RPMI8226 (cell line): Measurements from ENCODE around the gene BAX.

Experiments
- DNase-seq: peaks from one replicate; pipeline ENCODE4 v3.0.0-alpha.2; 2015

BAX gene

DNA sequence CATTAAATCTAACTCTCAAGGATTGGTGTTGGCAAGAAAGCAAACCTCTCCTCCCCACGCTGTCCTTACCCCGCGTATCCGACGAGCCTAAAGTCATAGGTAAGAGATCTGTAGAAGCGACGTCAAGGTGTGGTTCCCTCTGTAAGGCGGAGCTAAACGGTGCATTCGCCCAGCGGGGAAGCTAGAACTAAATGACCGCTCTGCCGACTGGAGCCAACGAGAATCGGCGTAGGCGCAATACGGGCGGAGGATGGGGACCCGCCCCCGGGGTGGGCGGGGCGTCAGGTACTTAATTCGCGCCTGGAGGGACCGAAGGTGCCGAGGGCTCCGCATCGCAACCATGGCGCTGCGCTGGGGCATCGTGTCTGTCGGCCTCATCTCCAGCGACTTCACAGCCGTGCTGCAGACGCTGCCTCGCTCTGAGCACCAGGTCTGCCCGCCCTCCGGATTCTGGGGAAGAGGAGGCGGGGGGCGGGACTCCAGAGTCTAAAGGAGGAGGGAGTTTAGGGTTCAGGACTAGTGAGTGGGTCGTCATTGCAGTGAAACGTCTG lies 21.2 kb upstream of the BAX start, which contains the start of gene DHDH:
Gene DHDH (plus strand): TSS at position 318 of the 551 bp plus-strand sequence. CDS start 23 bp downstream, at position 341.
- DNase-seq = peak; percentile 91

DNA sequence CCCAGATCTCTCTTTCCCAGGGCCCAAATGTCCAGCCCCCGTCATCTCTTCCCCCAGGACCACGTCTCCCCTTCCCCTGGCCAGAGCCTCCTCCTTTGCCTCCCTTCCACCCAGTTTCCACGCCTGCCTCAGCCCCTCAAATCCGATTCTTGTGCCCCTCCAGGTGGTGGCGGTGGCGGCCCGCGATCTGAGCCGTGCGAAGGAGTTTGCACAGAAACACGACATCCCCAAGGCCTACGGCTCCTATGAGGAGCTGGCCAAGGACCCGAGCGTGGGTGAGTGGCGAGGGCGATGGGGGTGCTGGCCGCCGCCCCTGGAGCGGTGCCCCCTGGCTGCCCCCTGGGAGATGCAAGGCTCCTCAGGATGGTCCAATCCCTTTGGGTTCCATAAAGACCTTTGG lies 19.8 kb upstream of the BAX start:
- DNase-seq = no peak

DNA sequence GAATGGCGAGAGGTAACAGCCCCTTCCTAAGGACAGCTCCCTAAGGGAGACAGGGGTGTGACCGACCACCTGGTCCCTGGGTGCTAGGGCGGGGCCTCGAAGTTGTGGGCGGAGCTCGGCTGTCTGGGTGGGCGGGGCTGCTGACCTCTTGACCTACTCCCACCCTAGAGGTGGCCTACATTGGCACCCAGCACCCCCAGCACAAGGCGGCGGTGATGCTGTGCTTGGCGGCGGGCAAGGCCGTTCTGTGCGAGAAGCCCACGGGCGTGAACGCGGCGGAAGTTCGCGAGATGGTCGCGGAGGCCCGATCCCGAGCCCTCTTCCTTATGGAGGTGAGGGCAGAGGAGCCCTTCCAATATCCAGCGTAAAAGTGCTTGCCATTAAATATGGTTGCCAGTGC lies 18.8 kb upstream of the BAX start:
- DNase-seq = no peak

DNA sequence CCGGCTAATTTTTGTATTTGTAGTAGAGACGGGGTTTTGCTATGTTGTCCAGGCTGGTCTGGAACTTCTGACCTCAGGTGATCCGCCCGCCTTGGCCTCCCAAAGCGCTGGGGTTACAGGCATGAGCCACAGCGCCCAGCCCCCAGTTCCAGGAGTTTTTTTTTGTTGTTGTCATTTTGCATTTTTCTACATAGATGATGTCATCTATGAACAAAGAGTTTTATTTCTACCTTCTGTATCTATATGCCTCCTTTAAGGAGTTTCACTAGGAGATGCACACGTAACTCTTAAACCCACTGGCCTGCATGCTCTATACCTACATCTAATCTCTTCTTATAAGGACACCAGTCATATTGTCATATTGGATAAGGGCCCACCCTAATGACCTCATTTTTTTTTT lies 16.4 kb upstream of the BAX start:
- no peak for DNase-seq

DNA sequence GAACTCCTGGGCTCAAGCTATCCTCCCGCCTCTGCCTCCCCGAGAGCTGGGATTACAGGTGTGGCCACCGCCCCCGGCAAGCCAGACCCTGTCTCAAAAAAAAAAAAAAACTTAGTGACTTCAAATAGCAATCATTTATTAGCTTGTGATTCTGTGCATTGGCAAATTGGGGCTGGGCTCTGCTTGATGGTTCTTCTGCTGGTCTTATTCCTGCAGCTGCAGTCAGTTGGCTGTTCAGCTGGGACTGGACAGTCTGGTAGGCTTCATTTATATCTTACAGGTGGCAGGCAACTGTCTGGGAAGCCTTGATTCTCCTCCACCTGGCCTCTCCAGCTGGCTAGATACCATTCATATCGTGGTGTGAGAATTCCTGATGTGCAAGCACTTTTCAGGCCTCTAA lies 13.8 kb upstream of the BAX start:
- DNase-seq = no peak

DNA sequence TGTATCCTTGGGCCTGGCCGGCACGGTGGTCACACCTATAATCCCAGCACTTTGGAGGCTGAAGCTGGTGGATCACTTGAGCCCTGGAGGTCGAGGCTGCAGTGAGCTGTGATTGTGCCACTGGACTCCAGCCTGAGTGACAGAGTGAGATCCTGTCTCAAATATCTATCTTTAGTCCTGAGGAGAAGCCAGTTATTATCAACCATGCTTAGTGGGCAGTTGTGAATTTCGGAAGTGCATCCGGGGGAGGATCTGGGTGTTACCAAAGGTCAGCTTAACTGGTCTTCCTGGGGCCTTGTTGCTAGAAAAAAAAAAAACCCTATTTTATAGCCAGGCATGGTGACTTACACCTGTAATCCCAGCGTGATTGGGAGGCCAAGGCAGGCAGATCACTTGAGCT lies 11.6 kb upstream of the BAX start:
- DNase-seq = no peak

DNA sequence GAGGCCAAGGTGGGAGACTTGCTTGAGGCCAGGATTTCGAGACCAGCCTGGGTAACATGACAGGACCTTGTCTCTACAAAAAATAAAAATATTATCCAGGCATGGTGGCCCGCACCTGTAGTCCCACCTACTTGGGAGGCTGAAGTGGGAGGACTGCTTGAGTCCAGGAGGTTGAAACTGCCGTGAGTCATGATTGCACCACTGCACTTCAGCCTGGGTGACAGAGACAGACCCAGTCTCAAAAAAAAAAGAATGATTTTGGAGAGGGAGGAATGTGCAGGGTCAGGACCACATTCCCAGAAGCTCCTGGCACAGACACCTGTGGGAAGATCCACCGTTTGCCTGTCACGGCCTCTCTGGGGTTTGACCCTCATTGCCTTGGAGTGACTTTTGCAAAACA lies 9.3 kb upstream of the BAX start:
- no peak for DNase-seq

DNA sequence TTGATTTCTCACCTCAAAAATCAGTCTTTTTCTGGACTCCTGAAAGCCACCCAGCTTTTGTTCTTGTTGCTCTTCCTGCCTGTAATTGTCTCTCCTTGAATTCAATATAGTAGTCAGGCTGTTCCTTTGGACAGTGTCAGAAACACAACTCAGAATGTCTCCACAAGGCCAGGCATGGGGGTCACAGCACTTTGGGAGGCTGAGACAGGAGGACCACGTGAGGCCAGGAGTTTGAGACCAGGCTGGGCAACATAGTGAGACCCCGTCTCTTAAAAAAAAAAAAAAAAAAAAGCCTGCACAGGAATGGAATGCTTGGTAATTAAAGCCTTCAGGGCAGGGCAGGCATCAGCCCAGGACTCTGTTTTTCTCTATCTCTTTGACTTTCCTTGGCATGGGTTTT lies 8.9 kb upstream of the BAX start:
- DNase-seq = no peak

DNA sequence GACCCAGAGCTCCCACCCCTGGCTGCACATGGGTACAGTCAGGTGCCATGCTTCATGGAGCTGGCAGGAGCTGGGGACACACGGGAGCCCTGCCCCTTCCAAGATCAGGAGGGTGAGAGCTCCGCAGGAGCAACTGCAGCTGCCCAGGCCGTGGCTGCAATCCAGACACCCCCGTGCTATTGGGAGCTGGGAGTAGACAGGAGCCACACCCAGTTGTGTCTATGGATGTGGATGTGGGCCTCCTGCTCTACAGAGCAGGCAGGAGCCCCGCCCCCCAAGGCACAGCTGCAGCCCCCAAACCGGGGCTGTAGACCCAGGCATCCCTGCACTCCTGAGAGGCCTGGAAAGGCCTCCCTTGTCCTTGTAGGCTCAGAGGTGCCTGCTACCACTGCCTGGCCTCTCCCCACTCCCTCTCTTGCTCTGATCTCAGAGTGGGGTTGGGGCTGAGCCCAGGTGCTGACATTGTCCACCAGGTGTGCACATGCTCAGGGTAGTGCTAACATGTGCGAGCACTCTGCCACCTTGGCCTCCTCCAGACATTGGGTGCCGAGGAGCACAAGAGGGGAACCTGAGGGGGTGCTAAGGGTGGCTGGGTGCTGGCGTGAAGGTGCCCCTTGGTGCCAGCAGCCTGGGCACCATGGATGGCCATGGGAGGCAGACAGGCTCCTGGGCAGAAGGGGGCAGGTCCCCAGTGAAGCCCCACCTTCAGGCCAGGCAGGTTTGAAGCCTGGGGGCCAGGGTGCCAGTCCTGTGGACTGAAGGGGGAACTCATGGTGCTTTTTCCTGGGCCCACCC lies 8.0 kb upstream of the BAX start:
- no peak for DNase-seq

DNA sequence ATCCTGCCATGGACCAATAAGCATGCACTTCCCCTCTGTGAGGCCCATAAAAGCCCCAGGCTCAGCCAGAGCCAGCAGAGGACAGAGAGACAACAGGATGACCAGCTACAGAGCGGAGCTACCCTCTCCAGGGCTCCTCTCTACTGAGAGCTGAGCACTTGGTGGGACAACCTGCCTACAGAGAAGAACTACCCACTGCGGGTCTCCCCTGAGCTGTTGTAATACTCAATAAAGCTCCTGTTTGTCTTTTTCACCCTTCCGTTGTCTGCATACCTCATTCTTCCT lies 7.5 kb upstream of the BAX start:
- no peak for DNase-seq

DNA sequence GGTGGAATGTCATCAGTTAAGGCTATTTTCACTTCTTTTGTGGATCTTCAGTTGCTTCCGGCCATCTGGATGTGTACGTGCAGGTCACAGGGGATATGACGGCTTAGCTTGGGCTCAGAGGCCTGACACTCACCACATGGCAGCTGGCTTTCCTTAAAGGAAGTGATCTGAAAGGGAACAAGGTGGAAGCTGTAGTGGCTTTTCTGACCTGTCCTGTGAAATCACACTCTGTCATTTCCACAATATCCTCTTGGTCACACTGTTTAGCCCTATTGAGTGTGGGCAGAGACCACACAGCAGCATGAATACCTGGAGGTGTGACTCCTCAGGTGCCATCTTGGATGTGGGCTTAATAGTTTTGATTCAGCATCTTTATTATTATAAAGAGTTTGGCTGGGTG lies 4.5 kb upstream of the BAX start:
- no peak for DNase-seq

DNA sequence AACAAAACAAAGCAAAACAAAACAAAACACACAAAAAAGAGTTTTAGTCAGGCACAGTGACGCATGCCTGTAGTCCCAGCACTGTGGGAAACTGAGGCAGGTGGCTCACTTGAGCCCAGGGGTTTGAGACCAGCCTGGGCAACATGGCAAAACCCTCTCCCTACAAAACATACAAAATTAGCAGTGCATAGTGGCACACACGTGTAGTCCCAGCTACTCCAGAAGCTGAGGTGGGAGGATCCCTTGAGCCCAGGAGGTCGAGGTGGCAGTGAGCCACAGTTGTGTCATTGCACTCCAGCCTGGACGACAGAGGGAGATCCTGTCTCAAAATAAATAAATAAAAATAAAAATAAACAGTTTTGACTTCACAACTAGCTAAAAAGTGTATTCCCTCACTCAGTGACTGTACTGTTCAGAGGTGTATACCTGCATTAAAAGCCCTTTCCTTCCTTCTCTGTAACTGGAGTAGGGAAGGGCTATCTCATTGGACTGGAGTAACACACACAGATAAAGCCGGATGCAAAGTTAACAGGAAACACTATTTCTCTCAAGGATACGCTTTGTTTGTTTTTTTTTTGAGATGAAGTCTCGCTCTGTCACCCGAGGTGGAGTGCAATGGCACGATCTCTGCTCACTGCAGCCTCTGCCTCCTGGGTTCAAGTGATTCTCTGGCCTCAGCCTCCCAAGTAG lies 3.7 kb upstream of the BAX start:
- no peak for DNase-seq

DNA sequence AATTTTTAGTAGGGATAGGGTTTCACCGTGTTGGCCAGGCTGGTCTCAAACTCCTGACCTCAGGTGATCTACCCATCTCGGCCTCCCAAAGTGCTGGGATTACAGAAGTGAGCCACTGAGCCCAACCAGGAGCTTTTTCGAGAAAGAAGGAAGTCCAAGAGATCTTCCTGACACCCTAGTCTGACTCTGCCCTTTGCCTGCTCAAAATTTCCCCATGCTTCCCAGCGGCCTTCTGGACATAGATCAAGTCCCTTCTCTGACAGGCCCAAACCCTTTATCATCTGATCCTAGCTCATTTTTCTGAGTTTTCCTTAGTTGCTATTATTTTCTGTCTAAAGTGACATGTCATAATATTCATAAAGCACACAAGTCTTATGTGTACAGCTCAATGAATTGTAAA lies 1.5 kb upstream of the BAX start:
- DNase-seq = no peak

DNA sequence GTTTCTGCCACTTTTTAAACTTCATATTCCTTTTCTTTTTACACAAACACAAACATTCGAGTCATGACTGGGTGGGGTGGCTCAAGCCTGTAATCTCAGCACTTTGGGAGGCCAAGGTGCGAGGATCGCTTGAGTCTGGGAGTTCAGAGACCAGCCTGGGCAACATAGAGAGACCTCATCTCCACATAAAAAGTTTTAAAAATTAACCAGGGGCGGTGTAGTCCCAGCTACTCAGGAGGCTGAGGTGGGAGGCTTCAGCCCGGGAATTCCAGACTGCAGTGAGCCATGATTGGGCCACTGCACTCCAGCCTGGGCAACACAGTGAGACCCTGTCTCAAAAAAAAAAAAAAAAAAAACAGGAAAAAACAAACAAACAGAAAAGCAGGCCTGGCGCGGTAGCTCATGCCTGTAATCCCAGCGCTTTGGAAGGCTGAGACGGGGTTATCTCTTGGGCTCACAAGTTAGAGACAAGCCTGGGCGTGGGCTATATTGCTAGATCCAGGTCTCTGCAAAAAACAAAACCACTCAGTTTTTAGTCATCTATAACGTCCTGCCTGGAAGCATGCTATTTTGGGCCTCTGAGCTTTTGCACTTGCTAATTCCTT lies 583 bp upstream of the BAX start:
- no peak for DNase-seq

DNA sequence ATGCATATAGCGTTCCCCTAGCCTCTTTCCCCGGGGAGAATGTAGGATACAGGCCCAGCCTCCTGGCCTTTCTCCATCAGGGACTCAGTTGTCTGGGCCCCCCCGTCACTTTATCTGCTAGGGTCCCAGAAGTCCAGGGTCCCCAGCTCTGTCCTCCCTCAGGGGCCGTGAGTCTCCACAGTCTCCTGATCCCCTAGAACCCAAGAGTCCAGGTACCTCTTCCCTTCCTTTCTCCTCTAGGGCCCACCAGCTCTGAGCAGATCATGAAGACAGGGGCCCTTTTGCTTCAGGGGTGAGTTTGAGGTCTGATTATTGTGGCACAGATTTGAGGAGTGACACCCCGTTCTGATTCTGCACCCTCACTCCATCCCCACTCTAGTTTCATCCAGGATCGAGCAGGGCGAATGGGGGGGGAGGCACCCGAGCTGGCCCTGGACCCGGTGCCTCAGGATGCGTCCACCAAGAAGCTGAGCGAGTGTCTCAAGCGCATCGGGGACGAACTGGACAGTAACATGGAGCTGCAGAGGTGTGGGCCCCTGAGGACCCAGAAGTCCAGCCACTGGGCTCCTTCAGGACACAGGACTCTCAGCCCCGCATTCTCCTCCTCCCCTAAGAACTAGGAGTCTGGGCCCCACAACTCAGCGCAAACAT lies 758 bp downstream of the BAX start:
- DNase-seq = no peak

DNA sequence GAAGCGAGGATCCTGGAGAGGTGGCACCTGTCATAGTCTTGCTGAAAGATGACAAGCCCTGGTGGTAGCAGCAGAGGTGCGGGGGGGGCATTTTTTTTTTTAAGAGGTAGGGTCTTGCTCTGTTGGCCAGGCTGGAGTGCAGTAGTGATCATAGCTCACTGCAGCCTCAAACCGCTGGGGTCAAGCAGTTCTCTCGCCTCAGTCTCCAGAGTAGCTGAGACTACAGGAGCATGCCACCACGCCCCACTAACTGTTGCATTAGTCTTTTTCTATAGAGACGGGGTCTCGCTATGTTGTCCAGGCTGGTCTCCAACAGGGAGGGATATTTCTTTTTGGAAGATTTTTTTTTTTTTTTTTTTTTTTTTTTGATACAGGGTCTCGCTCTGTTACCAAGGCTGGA lies 3.3 kb downstream of the BAX start:
- no peak for DNase-seq

DNA sequence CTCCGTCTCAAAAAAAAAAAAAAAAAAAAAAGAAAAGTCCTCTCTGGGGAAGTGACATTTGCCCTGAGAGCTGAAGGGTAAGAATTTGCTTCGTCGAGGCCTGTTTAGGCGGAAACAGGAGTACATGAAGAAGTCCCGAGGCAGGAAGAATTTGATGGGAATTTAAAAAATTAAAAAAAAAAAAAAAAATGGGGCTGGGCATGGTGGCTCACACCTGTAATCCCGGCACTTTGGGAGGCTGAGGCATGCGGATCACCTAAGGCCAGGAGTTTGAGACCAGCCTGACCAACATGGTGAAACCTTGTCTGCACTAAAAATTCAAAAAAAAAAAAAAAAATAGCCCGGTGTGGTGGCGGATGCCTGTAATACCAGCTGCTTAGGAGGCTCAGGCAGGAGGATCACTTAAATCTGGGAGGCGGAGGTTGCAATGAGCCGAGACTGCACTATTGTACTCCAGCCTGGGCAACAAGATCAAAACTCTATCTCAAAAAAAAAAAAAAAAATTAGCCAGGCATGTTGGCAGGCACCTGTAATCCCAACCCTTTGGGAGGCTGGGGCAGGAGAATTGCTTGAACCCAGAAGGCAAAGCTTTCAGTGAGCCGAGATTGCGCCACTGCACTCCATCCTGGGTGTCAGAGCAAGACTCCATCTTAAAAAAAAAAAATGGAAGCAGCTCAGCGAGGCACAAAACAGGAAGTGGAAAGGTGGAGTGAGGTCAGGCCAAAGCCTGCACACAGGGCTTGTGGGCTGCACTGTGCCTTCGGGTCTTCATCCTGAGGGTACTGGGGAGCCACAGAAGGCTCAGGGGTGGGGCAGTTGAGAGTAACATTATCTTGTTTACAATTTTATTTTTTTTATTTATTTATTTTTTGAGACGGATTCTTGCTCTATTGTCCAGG lies 4.9 kb downstream of the BAX start:
- DNase-seq = no peak

DNA sequence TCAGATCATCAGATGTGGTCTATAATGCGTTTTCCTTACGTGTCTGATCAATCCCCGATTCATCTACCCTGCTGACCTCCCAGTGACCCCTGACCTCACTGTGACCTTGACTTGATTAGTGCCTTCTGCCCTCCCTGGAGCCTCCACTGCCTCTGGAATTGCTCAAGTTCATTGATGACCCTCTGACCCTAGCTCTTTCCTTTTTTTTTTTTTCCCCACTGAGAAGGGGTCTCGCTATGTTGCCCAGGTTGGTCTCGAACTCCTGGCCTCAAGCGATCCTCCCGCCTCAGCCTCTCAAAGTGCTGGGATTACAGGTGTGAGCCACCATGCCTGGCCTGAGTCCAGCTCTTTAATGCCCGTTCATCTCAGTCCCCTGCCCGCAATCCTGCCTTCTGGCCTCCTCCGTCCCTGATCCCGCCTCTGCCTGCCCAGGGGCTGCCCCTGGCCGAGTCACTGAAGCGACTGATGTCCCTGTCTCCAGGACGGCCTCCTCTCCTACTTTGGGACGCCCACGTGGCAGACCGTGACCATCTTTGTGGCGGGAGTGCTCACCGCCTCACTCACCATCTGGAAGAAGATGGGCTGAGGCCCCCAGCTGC lies 6.5 kb downstream of the BAX start:
- DNase-seq = no peak

DNA sequence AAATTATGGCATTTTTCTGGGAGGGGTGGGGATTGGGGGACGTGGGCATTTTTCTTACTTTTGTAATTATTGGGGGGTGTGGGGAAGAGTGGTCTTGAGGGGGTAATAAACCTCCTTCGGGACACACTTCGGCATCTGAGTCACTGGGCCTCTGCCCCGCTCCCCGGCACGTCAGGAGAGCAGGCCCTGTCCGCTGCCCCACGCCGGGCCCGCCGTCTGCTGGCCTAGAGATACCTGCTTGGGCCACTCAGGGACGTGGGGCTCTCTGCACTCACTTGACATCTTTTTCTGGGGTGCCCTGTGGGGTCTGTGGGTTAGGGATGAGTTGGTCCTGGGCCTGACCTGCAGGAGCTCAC lies 7.0 kb downstream of the BAX start:
- DNase-seq = no peak

DNA sequence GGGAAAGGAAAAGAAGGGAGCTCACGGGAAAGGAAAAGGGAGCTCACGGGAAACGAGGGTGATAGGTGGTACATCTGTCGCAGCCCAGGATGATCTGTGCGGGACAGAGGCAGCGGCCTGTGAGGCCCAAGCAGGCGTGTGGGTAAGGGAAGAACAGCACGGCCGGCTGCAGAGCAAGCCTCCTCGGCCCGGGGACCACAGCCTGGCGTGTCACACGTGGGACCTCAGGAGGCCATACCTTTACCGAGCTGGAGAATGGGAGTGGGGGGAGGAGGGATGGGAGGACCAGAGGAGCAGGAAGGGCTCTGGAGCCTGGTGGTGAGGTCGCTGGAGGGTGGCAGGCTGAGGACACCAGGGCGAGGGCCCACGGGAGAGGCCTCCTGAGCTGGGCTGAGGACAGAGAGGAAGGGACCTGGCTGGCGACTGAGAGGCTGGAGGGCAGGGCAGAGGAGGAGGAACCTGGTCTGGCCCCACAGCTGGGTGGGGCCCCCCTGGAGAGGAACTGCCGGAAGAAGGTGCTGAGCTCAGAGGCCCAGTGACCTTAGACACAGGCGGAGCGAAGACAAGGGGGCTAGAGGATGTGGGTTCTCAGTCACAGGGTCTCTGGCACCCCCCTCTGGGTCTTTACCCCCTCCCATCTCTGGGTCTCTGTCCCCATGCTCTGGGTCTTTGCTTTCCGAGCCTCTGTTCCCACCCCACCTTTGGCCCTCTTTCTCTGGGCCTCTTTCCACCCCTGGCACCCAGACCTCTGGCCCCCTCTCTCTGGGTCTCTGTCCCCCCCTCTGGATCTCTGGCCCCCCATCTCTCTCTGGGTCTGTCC lies 7.6 kb downstream of the BAX start:
- DNase-seq = peak; percentile 83

DNA sequence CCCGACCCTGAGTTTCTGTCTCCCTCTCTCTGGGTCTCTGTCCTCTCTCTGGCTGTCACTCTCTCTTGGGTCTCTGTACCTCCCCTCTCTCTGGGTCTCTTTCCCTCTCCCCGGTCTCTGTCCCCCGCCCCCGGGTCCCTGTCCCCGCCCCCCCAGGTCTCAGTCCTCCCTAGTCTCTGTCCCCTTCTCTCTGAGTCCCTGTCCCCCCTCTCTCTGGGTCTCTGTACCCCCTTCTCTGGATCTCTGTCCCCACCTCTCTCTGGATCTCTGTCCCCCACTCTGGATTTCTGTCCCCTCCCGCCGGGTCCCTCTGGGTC lies 8.1 kb downstream of the BAX start:
- DNase-seq = no peak
